Mesendoderm (in vitro differentiated cells): ENCODE measurements around the gene ATOH1.

Experiments used
- DNase-seq: peaks from one replicate; pipeline ENCODE4 v3.0.0; 2013
- H2AK5ac ChIP-seq: 2 replicates; pipeline ENCODE4 v1.6.1; 2013; ENCODE audit warnings: low read length, inconsistent platforms
- H2BK120ac ChIP-seq: 2 replicates; pipeline ENCODE4 v1.6.1; 2013; ENCODE audit warnings: low read depth, mild to moderate bottlenecking, low read length, moderate library complexity, mixed read lengths
- H2BK15ac ChIP-seq: replicated peaks from 2 replicates; pipeline ENCODE4 v1.6.1; 2013; ENCODE audit warnings: low read depth, mild to moderate bottlenecking, moderate library complexity
- H2BK5ac ChIP-seq: 2 replicates; pipeline ENCODE4 v1.6.1; 2013; ENCODE audit warnings: low read length, inconsistent platforms
- H3K18ac ChIP-seq: 2 replicates; pipeline ENCODE4 v1.6.1; 2013; ENCODE audit warnings: mild to moderate bottlenecking, low read length, mixed read lengths
- H3K23ac ChIP-seq: one replicate; pipeline ENCODE4 v1.6.1; 2013; ENCODE audit warnings: low read length
- H3K27ac ChIP-seq: 2 replicates; pipeline ENCODE4 v1.5.1; 2013; ENCODE audit warnings: low read depth, mild to moderate bottlenecking, inconsistent platforms, low read length, moderate library complexity
- H3K27me3 ChIP-seq: 2 replicates; pipeline ENCODE4 v1.6.1; 2013; ENCODE audit warnings: low read length, control low read depth, mild to moderate bottlenecking, inconsistent platforms; ENCODE audit not compliant: insufficient read depth, poor library complexity
- H3K36me3 ChIP-seq: 2 replicates; pipeline ENCODE4 v1.6.1; 2013; ENCODE audit warnings: low read length, inconsistent platforms; ENCODE audit not compliant: control insufficient read depth, insufficient read depth
- H3K4ac ChIP-seq: one replicate; pipeline ENCODE4 v1.6.1; 2013; ENCODE audit warnings: low read depth, mild to moderate bottlenecking, low read length, moderate library complexity
- H3K4me1 ChIP-seq: 2 replicates; pipeline ENCODE4 v1.6.1; 2013; ENCODE audit warnings: low read depth, low read length, inconsistent platforms; ENCODE audit not compliant: control insufficient read depth
- H3K4me2 ChIP-seq: 2 replicates; pipeline ENCODE4 v1.6.1; 2013; ENCODE audit warnings: low read length
- H3K4me3 ChIP-seq: 2 replicates; pipeline ENCODE4 v1.5.1; 2013; ENCODE audit warnings: mild to moderate bottlenecking, low read length
- H3K56ac ChIP-seq: one replicate; pipeline ENCODE4 v1.6.1; 2013; ENCODE audit warnings: low read length
- H3K79me1 ChIP-seq: 2 replicates; pipeline ENCODE4 v1.6.1; 2013; ENCODE audit warnings: low read length, inconsistent platforms
- H3K79me2 ChIP-seq: 2 replicates; pipeline ENCODE4 v1.6.1; 2013; ENCODE audit warnings: mild to moderate bottlenecking, low read length; ENCODE audit not compliant: control insufficient read depth, insufficient read depth
- H3K9ac ChIP-seq: 2 replicates; pipeline ENCODE4 v1.6.1; 2013; ENCODE audit warnings: low read length, inconsistent platforms
- H4K5ac ChIP-seq: one replicate; pipeline ENCODE4 v1.6.1; 2013; ENCODE audit warnings: low read length
- H4K8ac ChIP-seq: one replicate; pipeline ENCODE4 v1.6.1; 2013; ENCODE audit warnings: low read depth, mild to moderate bottlenecking, control low read depth, low read length, moderate library complexity
- WGBS: extraction: QIAGEN DNeasy Blood & Tissue Kit; methylation state at CpG from one replicate; pipeline ENCODE4 v1.1.7; 2013; ENCODE audit warnings: low lambda C conversion rate, missing lambda C conversion rate; ENCODE audit not compliant: insufficient coverage; ENCODE audit errors: extremely low coverage; 5-methylcytosine and 5-hydroxymethylcytosine counted together

ATOH1 gene

DNA sequence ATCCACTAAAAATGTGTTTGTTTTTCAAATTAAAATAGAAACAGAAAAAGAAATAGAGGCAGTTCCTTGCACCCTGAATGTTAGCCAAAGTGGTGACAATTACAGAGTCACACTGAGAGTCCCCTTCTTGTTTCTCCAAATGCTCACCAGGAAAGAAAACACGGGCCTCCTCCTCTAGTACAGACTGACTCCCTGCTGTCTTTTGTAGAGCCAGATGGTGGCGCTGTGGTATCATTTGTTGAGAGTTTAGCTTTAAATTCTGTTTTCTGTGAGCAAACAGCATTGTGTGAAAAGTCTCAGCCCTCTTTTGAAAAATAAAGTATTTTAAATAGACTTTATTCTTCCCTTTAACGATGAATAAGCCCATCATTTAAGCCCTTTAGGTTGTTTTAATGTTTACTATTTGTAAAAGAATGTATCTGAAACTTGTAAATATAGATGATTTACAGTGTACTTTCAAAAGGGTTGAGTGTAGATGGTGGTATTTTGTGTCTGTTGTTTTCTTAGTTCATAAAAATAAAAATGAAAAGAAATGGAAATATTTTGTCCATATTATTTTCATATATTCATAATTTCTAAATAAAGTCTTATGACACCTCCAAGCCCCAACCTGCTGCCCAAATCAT lies 36.9 kb upstream of the ATOH1 start:
- Histone ChIP-seq H3K18ac (no peak overlapping the region), H3K4me3 (no peak overlapping the region), H3K4ac (no peak overlapping the region), H3K56ac (no peak overlapping the region), H3K9ac (no peak overlapping the region), H2AK5ac (no peak overlapping the region), H3K79me1 (no peaks in the 10 kb centered on the region), H3K27me3 (no peaks in the 10 kb centered on the region), H3K23ac (no peak overlapping the region), H3K27ac (no peak overlapping the region), H2BK5ac (no peak overlapping the region), H3K4me2 (no peak overlapping the region), H3K36me3 (no peaks in the 10 kb centered on the region), H2BK15ac (no peak overlapping the region), H4K5ac (no peak overlapping the region), H2BK120ac (no peak overlapping the region), H3K79me2 (no peaks in the 10 kb centered on the region), H3K4me1 (no peaks in the 10 kb centered on the region), H4K8ac (no peak overlapping the region)
- peak; percentile 67 for DNase-seq
- no CpG with 5 or more reads among the region's 3 CpGs for WGBS

DNA sequence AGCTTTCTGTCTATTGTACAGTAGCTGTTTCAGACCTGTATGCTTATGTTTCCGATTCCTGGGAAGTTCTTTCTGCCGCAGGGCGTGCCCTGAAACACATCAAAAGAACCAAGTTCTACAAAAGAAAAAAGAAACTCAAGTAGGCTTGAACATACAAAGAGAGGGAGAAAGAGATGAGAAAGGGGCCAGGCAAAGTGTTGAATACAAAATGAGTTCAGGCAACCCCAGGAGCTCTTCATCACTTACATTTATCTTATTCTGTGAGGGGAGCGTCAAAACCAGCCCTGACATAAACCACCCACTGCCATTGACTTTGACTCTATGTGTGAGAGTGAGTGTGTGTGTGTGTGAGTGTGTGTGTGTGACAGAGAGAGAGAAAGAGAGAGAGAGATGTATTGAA lies 26.5 kb upstream of the ATOH1 start:
- no peak overlapping the region for H3K23ac ChIP-seq
- H3K56ac ChIP-seq = no peak overlapping the region
- H3K79me1 ChIP-seq = no peaks in the 10 kb centered on the region
- H3K27ac ChIP-seq = no peak overlapping the region
- no CpG with 5 or more reads among the region's 4 CpGs for WGBS
- DNase-seq = no peak
- no peak overlapping the region for H4K8ac ChIP-seq
- H3K4me1 ChIP-seq = no peaks in the 10 kb centered on the region
- H3K4me2 ChIP-seq = no peak overlapping the region
- H2BK5ac ChIP-seq = no peak overlapping the region
- H3K18ac ChIP-seq = no peak overlapping the region
- H3K79me2 ChIP-seq = no peaks in the 10 kb centered on the region
- H3K27me3 ChIP-seq = no peaks in the 10 kb centered on the region
- H3K4ac ChIP-seq = no peak overlapping the region
- H2BK120ac ChIP-seq = no peak overlapping the region
- no peak overlapping the region for H3K9ac ChIP-seq
- no peak overlapping the region for H4K5ac ChIP-seq
- H3K36me3 ChIP-seq = no peaks in the 10 kb centered on the region
- H2BK15ac ChIP-seq = no peak overlapping the region
- no peak overlapping the region for H3K4me3 ChIP-seq
- no peak overlapping the region for H2AK5ac ChIP-seq

DNA sequence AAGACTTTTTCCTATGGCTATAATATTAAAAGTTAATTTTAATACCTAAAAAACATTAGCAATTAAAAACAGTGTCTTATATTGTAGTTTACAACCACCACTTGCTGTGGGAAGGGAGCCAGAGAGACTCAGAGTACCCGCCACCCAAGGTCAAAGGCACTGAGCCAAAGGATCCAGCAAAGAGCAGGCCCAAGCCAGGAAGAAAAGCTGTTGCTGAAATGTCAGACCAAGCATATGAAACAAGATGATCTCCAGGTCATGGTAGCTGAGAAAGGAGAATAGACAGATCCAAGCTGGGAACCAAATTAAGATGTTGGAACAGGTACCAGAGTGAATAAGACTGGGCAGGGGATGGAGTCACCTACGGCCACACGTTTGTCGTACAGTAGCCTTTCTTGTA lies 18.8 kb upstream of the ATOH1 start:
- Histone ChIP-seq H3K56ac (no peak overlapping the region), H3K4me1 (no peaks in the 10 kb centered on the region), H3K4ac (no peak overlapping the region), H3K79me2 (no peaks in the 10 kb centered on the region), H3K4me3 (no peak overlapping the region), H2BK15ac (no peak overlapping the region), H2AK5ac (no peak overlapping the region), H4K5ac (no peak overlapping the region), H3K18ac (no peak overlapping the region), H3K4me2 (no peak overlapping the region), H3K27ac (no peak overlapping the region), H2BK120ac (no peak overlapping the region), H3K27me3 (no peaks in the 10 kb centered on the region), H3K23ac (no peak overlapping the region), H4K8ac (no peak overlapping the region), H2BK5ac (no peak overlapping the region), H3K36me3 (no peaks in the 10 kb centered on the region), H3K9ac (no peak overlapping the region), H3K79me1 (no peaks in the 10 kb centered on the region)
- no peak for DNase-seq
- WGBS = no CpG with 5 or more reads among the region's 4 CpGs

DNA sequence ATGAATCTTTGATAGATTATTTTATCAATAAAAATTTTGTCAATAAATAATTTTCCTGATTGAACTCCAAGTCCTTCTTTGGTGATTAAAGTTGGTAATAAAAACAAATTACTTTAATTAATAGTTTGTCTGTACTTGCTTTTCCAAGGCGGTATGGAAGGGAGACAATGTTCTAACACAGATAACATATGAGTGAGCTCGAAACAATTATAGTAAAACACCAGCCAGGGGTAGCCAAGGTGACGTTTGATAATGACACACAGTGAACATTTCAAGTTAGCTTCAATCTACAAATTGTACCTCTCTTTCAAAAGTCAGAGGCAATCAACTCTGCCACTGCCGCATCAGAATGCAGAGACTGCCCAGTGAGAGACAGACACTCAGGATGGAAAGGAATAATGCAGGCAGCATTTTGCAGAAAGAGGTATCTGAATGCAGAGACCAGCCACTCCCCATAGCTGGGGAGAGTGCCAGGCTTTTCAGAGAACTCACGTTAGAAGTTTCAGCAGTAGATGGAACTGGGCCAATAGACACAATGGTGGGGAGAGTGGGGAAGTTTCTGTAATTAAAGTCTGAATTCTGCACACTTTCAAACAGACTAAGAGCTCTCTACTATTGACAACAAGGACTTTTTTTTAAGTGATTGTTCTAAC lies 18.1 kb upstream of the ATOH1 start:
- Histone ChIP-seq H2BK5ac (no peak overlapping the region), H3K9ac (no peak overlapping the region), H4K5ac (no peak overlapping the region), H3K4me3 (no peak overlapping the region), H3K79me2 (no peaks in the 10 kb centered on the region), H3K27ac (no peak overlapping the region), H4K8ac (no peak overlapping the region), H3K18ac (no peak overlapping the region), H2BK120ac (no peak overlapping the region), H3K4me2 (no peak overlapping the region), H3K23ac (no peak overlapping the region), H3K4ac (no peak overlapping the region), H3K27me3 (no peaks in the 10 kb centered on the region), H3K79me1 (no peaks in the 10 kb centered on the region), H2BK15ac (no peak overlapping the region), H3K36me3 (no peaks in the 10 kb centered on the region), H3K4me1 (no peaks in the 10 kb centered on the region), H2AK5ac (no peak overlapping the region), H3K56ac (no peak overlapping the region)
- no peak for DNase-seq
- WGBS = no CpG with 5 or more reads among the region's 5 CpGs

- Histone ChIP-seq H2BK120ac (no peak overlapping the region), H3K27me3 (no peaks in the 10 kb centered on the region), H3K23ac (no peak overlapping the region), H3K4ac (no peak overlapping the region), H3K4me3 (no peak overlapping the region), H3K18ac (no peak overlapping the region), H2BK15ac (no peak overlapping the region), H3K4me1 (no peaks in the 10 kb centered on the region), H2AK5ac (no peak overlapping the region), H3K9ac (no peak overlapping the region), H3K56ac (no peak overlapping the region), H4K8ac (no peak overlapping the region), H3K27ac (no peak overlapping the region), H2BK5ac (no peak overlapping the region), H4K5ac (no peak overlapping the region), H3K79me2 (no peaks in the 10 kb centered on the region), H3K36me3 (no peaks in the 10 kb centered on the region), H3K79me1 (no peaks in the 10 kb centered on the region), H3K4me2 (no peak overlapping the region)
- DNase-seq = no peak
- WGBS = 100% methylated on average over 1 of the region's 2 CpGs
These were observed 15.5 kb upstream of the ATOH1 start for GRCh38 chr4:93813092-93813491.

- peak; percentile 37 for DNase-seq
- Histone ChIP-seq H3K79me2 (no peaks in the 10 kb centered on the region), H3K79me1 (no peaks in the 10 kb centered on the region), H3K4me2 (no peak overlapping the region), H3K23ac (no peak overlapping the region), H3K18ac (no peak overlapping the region), H3K4me1 (no peaks in the 10 kb centered on the region), H4K5ac (no peak overlapping the region), H3K27ac (no peak overlapping the region), H3K27me3 (no peaks in the 10 kb centered on the region), H2BK5ac (no peak overlapping the region), H4K8ac (no peak overlapping the region), H3K56ac (no peak overlapping the region), H2BK15ac (no peak overlapping the region), H2BK120ac (no peak overlapping the region), H3K4me3 (no peak overlapping the region), H2AK5ac (no peak overlapping the region), H3K4ac (no peak overlapping the region), H3K9ac (no peak overlapping the region), H3K36me3 (no peaks in the 10 kb centered on the region)
- no CpG with 5 or more reads among the region's 3 CpGs for WGBS
These were observed 14.4 kb upstream of the ATOH1 start for GRCh38 chr4:93814141-93814540.
